ENCODE measurements around the gene CRYBA4.

The CRYBA4 gene

DNA sequence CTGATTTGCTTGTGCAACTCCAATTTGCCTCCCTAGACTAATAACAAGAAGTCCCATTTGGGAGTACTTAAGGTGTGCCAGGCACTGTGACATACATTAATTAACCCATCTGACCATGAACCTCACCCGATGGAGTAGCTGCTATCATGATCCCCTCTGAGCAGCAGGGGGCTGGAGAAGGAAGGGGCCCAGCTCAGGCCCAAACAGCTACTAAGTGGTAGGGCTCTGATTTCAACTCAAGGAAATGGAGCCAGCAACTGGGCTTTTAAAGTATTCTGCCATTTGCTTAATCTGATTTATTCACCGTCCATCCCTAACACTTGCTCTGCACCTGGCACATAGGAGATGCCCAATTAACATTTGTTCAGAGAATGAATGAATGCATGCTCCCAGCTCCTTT lies 5.1 kb upstream of the CRYBA4 start:
- Histone ChIP-seq H3K9me3 (ENCODE audit: low read length) (no peaks in the 10 kb centered on the region), H3K79me2 (ENCODE audit: insufficient read depth, low read length) (no peaks in the 10 kb centered on the region), H3K36me3 (ENCODE audit: insufficient read depth, low read length) (no peaks in the 10 kb centered on the region), H3K9ac (ENCODE audit: low read length) (no peak overlapping the region), H3K4me3 (ENCODE audit: low read depth, low read length, poor library complexity, severe bottlenecking) (no peak overlapping the region), H3K4me1 (ENCODE audit: insufficient read depth, low read length, severe bottlenecking) (peaks cover 23% of the 10 kb centered on the region), H3K27me3 (ENCODE audit: insufficient read depth, low read length) (no peaks in the 10 kb centered on the region), H3K27ac (ENCODE audit: low read depth, low read length, poor library complexity, severe bottlenecking) (no peak overlapping the region), H3F3A (ENCODE audit: insufficient read depth, low read length) (no peaks in the 10 kb centered on the region), H3K4me2 (ENCODE audit: low read length) (no peak overlapping the region), H4K20me1 (ENCODE audit: insufficient read depth, low read length) (no peaks in the 10 kb centered on the region), H2AFZ (ENCODE audit: low read length) (no peak overlapping the region), H3K9me2 (ENCODE audit: low read depth, low read length) (no peaks in the 10 kb centered on the region)
- no peak for TF ChIP-seq CTCF (IDR thresholded peaks at IDR 0.05; ENCODE audit: low read length)
- no peak for TF ChIP-seq EZH2 (IDR thresholded peaks at IDR 0.05; ENCODE audit: borderline replicate concordance, low read length)

GRCh38 chr22:26617271-26618199 lies 4.2 kb upstream of the CRYBA4 start, which contains the start of gene CRYBB1:
Gene CRYBB1 (minus strand): TSS chr22:26618027. CDS start chr22:26616319, 1,708 bp downstream.
- no peak within 1 kb of the TSS for H3K27ac ChIP-seq (ENCODE audit: low read depth, low read length, poor library complexity, severe bottlenecking)
- no peak within 1 kb of the TSS for H3K4me2 ChIP-seq (ENCODE audit: low read length)
- no peak for TF ChIP-seq EZH2 (IDR thresholded peaks at IDR 0.05; ENCODE audit: borderline replicate concordance, low read length)
- TF ChIP-seq CTCF (IDR thresholded peaks at IDR 0.05; ENCODE audit: low read length): no peak
- H3K36me3 ChIP-seq (ENCODE audit: insufficient read depth, low read length): no peaks in the 10 kb centered on the region
- no peaks in the 10 kb centered on the region for H4K20me1 ChIP-seq (ENCODE audit: insufficient read depth, low read length)
- peaks cover 23% of the 10 kb centered on the region for H3K4me1 ChIP-seq (ENCODE audit: insufficient read depth, low read length, severe bottlenecking)
- no peak within 1 kb of the TSS for H3K9ac ChIP-seq (ENCODE audit: low read length)
- H3K9me3 ChIP-seq (ENCODE audit: low read length): no peaks in the 10 kb centered on the region
- no peaks in the 10 kb centered on the region for H3K9me2 ChIP-seq (ENCODE audit: low read depth, low read length)
- no peaks in the 10 kb centered on the region for H3K79me2 ChIP-seq (ENCODE audit: insufficient read depth, low read length)
- no peaks in the 10 kb centered on the region for H3F3A ChIP-seq (ENCODE audit: insufficient read depth, low read length)
- H2AFZ ChIP-seq (ENCODE audit: low read length): no peak within 1 kb of the TSS
- H3K4me3 ChIP-seq (ENCODE audit: low read depth, low read length, poor library complexity, severe bottlenecking): no peak within 1 kb of the TSS
- H3K27me3 ChIP-seq (ENCODE audit: insufficient read depth, low read length): no peaks in the 10 kb centered on the region

GRCh38 chr22:26618455-26618854 lies 3.3 kb upstream of the CRYBA4 start:
- H3K4me2 ChIP-seq (ENCODE audit: low read length): no peak overlapping the region
- no peak for TF ChIP-seq CTCF (IDR thresholded peaks at IDR 0.05; ENCODE audit: low read length)
- no peak for TF ChIP-seq EZH2 (IDR thresholded peaks at IDR 0.05; ENCODE audit: borderline replicate concordance, low read length)

More at GRCh38 chr22:26618455-26618854, 3.3 kb upstream of the CRYBA4 start:
- Histone ChIP-seq H4K20me1 (ENCODE audit: insufficient read depth, low read length) (no peaks in the 10 kb centered on the region), H3K4me3 (ENCODE audit: low read depth, low read length, poor library complexity, severe bottlenecking) (no peak overlapping the region), H3K9me2 (ENCODE audit: low read depth, low read length) (no peaks in the 10 kb centered on the region), H3K36me3 (ENCODE audit: insufficient read depth, low read length) (no peaks in the 10 kb centered on the region), H3K27ac (ENCODE audit: low read depth, low read length, poor library complexity, severe bottlenecking) (no peak overlapping the region), H3K79me2 (ENCODE audit: insufficient read depth, low read length) (no peaks in the 10 kb centered on the region), H3K4me1 (ENCODE audit: insufficient read depth, low read length, severe bottlenecking) (peaks cover 23% of the 10 kb centered on the region), H2AFZ (ENCODE audit: low read length) (no peak overlapping the region), H3K9ac (ENCODE audit: low read length) (no peak overlapping the region), H3K27me3 (ENCODE audit: insufficient read depth, low read length) (no peaks in the 10 kb centered on the region), H3F3A (ENCODE audit: insufficient read depth, low read length) (no peaks in the 10 kb centered on the region), H3K9me3 (ENCODE audit: low read length) (no peaks in the 10 kb centered on the region)
